DOHH2 (cell line): ENCODE results near the gene CCDC88B.

ENCODE experiments used
- EZH2phosphoT487 ChIP-seq: fragments of 200-600 bp; sonication (generic); IDR thresholded peaks from 2 replicates; pipeline ENCODE4 v1.6.1; 2017; ENCODE audit warnings: borderline replicate concordance, mild to moderate bottlenecking, antibody characterized with exemption, low read length, moderate library complexity, mixed read lengths
- TF ChIP-seq, protein P1 (sequence below): fragments of 200-600 bp; sonication (generic); IDR thresholded peaks from one replicate; pipeline ENCODE4 v1.5.1; 2014; ENCODE audit warnings: antibody characterized with exemption, mild to moderate bottlenecking, low read depth, low read length; ENCODE audit not compliant: poor library complexity, severe bottlenecking

DNA sequence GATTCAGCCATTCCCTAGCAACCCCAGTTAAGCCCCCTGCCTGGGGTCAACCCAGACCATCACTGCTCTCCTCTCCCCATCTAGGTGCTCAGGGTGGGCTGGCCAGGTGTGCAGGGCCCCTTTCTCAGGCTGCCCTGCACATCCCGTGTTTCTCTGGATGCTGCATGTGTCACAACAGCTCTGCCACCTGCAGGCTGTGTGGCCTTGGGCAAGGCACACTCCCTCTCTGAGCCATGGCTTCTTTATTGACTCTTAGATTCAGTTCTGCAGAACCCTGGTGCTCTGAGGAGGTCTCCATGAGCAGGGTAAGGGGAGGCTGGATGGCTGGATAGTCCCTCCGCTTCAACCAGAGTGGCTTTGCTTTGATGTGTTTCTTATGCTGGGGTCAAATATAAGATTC lies 43.6 kb downstream of the CCDC88B start:
- TF ChIP-seq, protein P1, sequence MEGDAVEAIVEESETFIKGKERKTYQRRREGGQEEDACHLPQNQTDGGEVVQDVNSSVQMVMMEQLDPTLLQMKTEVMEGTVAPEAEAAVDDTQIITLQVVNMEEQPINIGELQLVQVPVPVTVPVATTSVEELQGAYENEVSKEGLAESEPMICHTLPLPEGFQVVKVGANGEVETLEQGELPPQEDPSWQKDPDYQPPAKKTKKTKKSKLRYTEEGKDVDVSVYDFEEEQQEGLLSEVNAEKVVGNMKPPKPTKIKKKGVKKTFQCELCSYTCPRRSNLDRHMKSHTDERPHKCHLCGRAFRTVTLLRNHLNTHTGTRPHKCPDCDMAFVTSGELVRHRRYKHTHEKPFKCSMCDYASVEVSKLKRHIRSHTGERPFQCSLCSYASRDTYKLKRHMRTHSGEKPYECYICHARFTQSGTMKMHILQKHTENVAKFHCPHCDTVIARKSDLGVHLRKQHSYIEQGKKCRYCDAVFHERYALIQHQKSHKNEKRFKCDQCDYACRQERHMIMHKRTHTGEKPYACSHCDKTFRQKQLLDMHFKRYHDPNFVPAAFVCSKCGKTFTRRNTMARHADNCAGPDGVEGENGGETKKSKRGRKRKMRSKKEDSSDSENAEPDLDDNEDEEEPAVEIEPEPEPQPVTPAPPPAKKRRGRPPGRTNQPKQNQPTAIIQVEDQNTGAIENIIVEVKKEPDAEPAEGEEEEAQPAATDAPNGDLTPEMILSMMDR: no peak
- TF ChIP-seq EZH2phosphoT487: no peak
